Loucy (cell line): ENCODE data around the gene ACSS2.

ENCODE experiments used
- CTCF ChIP-seq: fragments of 200-600 bp; sonication (generic); conservative IDR thresholded peaks from 2 replicates; pipeline ENCODE4 v1.5.1; 2014; ENCODE audit warnings: mild to moderate bottlenecking, antibody characterized with exemption, low read length
- EZH2phosphoT487 ChIP-seq: fragments of 200-600 bp; IDR thresholded peaks from 2 replicates; pipeline ENCODE4 v1.6.1; 2018; ENCODE audit warnings: antibody characterized with exemption, mild to moderate bottlenecking, moderate library complexity, borderline replicate concordance

DNA sequence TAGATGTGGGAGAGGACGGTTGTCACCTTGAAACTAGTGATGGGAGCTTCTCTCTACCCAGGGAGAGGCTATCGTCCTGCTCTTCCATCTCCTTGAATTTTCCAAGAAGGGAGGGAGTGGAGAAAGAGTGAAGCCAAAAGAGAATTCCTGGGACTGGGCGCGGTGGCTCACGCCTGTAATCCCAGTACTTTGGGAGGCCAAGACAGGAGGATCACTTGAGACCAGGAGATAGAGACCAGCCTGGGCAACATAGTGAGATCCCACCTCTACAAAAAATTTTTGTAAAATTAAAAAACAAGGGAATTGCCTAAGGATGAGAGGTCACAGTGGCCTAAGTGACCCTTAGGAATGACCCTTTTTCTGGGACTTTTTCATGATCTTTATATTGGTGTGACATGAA is 88.1 kb downstream of the ACSS2 start:
- TF ChIP-seq CTCF, result no peak
- TF ChIP-seq EZH2phosphoT487, result no peak
